HEK293 (cell line): ENCODE measurements around the gene LAMTOR4.

Source experiments
- CTCF ChIA-PET: fragments of 350-600 bp; formaldehyde crosslinking; extraction: SDS; loops from one replicate; lab custom pipeline; 2021; ENCODE audit warnings: antibody characterized with exemption; lab: Yijun Ruan, JAX
- POLR2A ChIA-PET: fragments of 300-600 bp; formaldehyde crosslinking; extraction: SDS; loops from one replicate; lab custom pipeline; 2020; ENCODE audit warnings: antibody characterized with exemption, inconsistent platforms; lab: Yijun Ruan, JAX
- H3K27ac ChIP-seq: fragments of 200-500 bp; sonication (Bioruptor generic); 2 replicates; pipeline ENCODE4 v1.5.1; 2014; ENCODE audit warnings: low read depth, low read length, control low read depth, inconsistent platforms; ENCODE audit errors: extremely low read depth
- H3K36me3 ChIP-seq, 2 experiments: fragments of 200-500 bp in 1 of 2; sonication (Bioruptor generic) in 1 of 2; 1 replicate in 1 of 2; 2 replicates in 1 of 2; pipeline ENCODE4 v1.5.1; 2014 to 2017; ENCODE audit warnings: inconsistent platforms in 2 of 2, low read length in 2 of 2; ENCODE audit not compliant: control insufficient read depth in 2 of 2, insufficient read depth in 1 of 2
- H3K4me1 ChIP-seq: fragments of 200-500 bp; sonication (Bioruptor generic); 2 replicates; pipeline ENCODE4 v1.5.1; 2014; ENCODE audit warnings: mild to moderate bottlenecking, low read length, inconsistent platforms; ENCODE audit not compliant: control insufficient read depth, insufficient read depth
- H3K4me3 ChIP-seq: 2 replicates; pipeline ENCODE4 v1.5.1; 2011; ENCODE audit warnings: low read depth, mild to moderate bottlenecking, control low read depth, low read length, moderate library complexity
- H3K9me3 ChIP-seq: fragments of 200-500 bp; sonication (Bioruptor generic); 2 replicates; pipeline ENCODE4 v1.5.1; 2014; ENCODE audit warnings: low read depth, low read length, inconsistent platforms; ENCODE audit not compliant: control insufficient read depth, insufficient read depth
- HOXA7 ChIP-seq: sonication (generic); formaldehyde crosslinking; IDR thresholded peaks from 2 replicates; pipeline ENCODE4 v1.8.1; 2022; ENCODE audit warnings: missing genetic modification reagents, borderline replicate concordance
- HOXD13 ChIP-seq: sonication (generic); formaldehyde crosslinking; IDR thresholded peaks from 2 replicates; pipeline ENCODE4 v1.8.0; 2022; ENCODE audit warnings: missing genetic modification reagents, borderline replicate concordance
- MZF1 ChIP-seq: fragments of 450-650 bp; formaldehyde crosslinking; IDR thresholded peaks from 2 replicates; pipeline ENCODE4 v1.5.1; 2017; ENCODE audit warnings: missing biosample characterization, missing genetic modification characterization, borderline replicate concordance
- ZEB2 ChIP-seq: fragments of 450-650 bp; formaldehyde crosslinking; IDR thresholded peaks from 2 replicates; pipeline ENCODE4 v1.5.1; 2016; ENCODE audit warnings: missing biosample characterization, missing genetic modification characterization
- ZNF155 ChIP-seq: fragments of 450-650 bp; formaldehyde crosslinking; IDR thresholded peaks from 2 replicates; pipeline ENCODE4 v1.5.1; 2016; ENCODE audit warnings: missing biosample characterization, missing genetic modification characterization
- ZNF24 ChIP-seq: fragments of 450-650 bp; formaldehyde crosslinking; IDR thresholded peaks from 2 replicates; pipeline ENCODE4 v1.5.1; 2016; ENCODE audit warnings: missing biosample characterization, missing genetic modification characterization
- ZNF549 ChIP-seq: fragments of 450-650 bp; IDR thresholded peaks from 2 replicates; pipeline ENCODE4 v1.5.1; 2018; ENCODE audit warnings: missing biosample characterization, missing genetic modification characterization, mild to moderate bottlenecking, inconsistent platforms, moderate library complexity
- ZNF747 ChIP-seq: fragments of 450-650 bp; formaldehyde crosslinking; IDR thresholded peaks from 2 replicates; pipeline ENCODE4 v1.5.1; 2016; ENCODE audit warnings: missing biosample characterization, missing genetic modification characterization
- ZNF777 ChIP-seq: fragments of 450-650 bp; formaldehyde crosslinking; IDR thresholded peaks from 2 replicates; pipeline ENCODE4 v1.5.1; 2017; ENCODE audit warnings: missing biosample characterization, missing genetic modification characterization, borderline replicate concordance
- TF ChIP-seq, protein P1 (sequence below): fragments of 450-650 bp; formaldehyde crosslinking; IDR thresholded peaks from 2 replicates; pipeline ENCODE4 v1.5.1; 2016; ENCODE audit warnings: missing biosample characterization, missing genetic modification characterization
- TF ChIP-seq, protein P2 (sequence below): fragments of 450-650 bp; formaldehyde crosslinking; IDR thresholded peaks from 2 replicates; pipeline ENCODE4 v1.5.1; 2016; ENCODE audit warnings: missing biosample characterization, missing genetic modification characterization, borderline replicate concordance
- TF ChIP-seq, protein P3 (sequence below): fragments of 450-650 bp; formaldehyde crosslinking; IDR thresholded peaks from 2 replicates; pipeline ENCODE4 v1.5.1; 2017; ENCODE audit warnings: missing biosample characterization, missing genetic modification characterization

The LAMTOR4 gene

DNA sequence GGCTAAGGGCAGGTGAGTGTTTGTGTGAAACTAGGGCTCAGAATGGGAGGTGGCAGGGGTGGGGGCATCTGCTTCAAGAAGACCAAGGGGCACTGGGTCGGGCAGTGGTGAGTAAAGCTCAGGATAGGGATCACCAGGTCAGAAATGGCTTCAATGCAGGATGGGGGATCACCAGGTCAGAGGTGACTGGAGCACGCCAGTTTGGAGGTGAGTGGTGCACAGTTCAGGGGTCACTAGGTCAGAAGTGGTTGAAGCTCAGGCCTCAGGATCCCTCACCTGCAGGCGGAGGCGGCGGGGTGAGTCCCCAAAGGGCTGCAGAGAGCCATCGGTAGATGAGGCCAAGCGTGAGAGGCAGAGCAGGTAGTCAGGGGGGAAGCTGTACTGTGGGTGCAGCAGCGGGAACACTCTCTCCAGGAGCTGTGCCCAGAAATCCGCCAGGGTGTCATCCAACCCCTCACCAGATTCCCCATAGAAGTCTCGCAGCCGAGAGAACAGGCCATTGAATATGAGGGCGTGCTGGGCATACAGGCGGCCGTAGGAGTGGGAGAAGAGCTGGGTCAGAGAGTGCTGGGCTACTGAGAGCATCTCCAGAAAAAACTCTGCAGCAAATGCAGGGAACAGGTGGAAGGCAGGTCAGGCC, 26.7 kb downstream of the LAMTOR4 start:
- Histone ChIP-seq H3K4me1 (no peaks in the 10 kb centered on the region), H3K27ac (no peak overlapping the region), H3K4me3 (no peak overlapping the region), H3K9me3 (no peaks in the 10 kb centered on the region), H3K36me3 (no peaks in the 10 kb centered on the region)
- ChIA-PET CTCF (interaction anchor here (0.9 to 2.2 kb wide), 3 partner anchors 11 to 43 kb away, joined by 4 to 7 read pairs (median 6); no protein-coding TSS in a partner anchor), POLR2A (interaction anchor here (1.2 kb wide), 1 partner anchor 27 kb away, joined by 4 read pairs; the partner anchor contains the start of gene LAMTOR4)
- TF ChIP-seq, protein P1, sequence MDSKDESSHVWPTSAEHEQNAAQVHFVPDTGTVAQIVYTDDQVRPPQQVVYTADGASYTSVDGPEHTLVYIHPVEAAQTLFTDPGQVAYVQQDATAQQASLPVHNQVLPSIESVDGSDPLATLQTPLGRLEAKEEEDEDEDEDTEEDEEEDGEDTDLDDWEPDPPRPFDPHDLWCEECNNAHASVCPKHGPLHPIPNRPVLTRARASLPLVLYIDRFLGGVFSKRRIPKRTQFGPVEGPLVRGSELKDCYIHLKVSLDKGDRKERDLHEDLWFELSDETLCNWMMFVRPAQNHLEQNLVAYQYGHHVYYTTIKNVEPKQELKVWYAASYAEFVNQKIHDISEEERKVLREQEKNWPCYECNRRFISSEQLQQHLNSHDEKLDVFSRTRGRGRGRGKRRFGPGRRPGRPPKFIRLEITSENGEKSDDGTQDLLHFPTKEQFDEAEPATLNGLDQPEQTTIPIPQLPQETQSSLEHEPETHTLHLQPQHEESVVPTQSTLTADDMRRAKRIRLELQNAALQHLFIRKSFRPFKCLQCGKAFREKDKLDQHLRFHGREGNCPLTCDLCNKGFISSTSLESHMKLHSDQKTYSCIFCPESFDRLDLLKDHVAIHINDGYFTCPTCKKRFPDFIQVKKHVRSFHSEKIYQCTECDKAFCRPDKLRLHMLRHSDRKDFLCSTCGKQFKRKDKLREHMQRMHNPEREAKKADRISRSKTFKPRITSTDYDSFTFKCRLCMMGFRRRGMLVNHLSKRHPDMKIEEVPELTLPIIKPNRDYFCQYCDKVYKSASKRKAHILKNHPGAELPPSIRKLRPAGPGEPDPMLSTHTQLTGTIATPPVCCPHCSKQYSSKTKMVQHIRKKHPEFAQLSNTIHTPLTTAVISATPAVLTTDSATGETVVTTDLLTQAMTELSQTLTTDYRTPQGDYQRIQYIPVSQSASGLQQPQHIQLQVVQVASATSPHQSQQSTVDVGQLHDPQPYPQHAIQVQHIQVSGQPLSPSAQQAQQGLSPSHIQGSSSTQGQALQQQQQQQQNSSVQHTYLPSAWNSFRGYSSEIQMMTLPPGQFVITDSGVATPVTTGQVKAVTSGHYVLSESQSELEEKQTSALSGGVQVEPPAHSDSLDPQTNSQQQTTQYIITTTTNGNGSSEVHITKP (tag by site-specific recombination) = no peak
- TF ChIP-seq, protein P2, sequence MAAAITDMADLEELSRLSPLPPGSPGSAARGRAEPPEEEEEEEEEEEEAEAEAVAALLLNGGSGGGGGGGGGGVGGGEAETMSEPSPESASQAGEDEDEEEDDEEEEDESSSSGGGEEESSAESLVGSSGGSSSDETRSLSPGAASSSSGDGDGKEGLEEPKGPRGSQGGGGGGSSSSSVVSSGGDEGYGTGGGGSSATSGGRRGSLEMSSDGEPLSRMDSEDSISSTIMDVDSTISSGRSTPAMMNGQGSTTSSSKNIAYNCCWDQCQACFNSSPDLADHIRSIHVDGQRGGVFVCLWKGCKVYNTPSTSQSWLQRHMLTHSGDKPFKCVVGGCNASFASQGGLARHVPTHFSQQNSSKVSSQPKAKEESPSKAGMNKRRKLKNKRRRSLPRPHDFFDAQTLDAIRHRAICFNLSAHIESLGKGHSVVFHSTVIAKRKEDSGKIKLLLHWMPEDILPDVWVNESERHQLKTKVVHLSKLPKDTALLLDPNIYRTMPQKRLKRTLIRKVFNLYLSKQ (tag by site-specific recombination) = no peak
- TF ChIP-seq ZNF24 (tag by site-specific recombination) (no peak), MZF1 (tag by site-specific recombination) (no peak), ZNF747 (tag by site-specific recombination) (no peak), ZNF549 (tag by site-specific recombination) (no peak), HOXD13 (CRISPR knock-in tag) (no peak), HOXA7 (CRISPR knock-in tag) (no peak)

DNA sequence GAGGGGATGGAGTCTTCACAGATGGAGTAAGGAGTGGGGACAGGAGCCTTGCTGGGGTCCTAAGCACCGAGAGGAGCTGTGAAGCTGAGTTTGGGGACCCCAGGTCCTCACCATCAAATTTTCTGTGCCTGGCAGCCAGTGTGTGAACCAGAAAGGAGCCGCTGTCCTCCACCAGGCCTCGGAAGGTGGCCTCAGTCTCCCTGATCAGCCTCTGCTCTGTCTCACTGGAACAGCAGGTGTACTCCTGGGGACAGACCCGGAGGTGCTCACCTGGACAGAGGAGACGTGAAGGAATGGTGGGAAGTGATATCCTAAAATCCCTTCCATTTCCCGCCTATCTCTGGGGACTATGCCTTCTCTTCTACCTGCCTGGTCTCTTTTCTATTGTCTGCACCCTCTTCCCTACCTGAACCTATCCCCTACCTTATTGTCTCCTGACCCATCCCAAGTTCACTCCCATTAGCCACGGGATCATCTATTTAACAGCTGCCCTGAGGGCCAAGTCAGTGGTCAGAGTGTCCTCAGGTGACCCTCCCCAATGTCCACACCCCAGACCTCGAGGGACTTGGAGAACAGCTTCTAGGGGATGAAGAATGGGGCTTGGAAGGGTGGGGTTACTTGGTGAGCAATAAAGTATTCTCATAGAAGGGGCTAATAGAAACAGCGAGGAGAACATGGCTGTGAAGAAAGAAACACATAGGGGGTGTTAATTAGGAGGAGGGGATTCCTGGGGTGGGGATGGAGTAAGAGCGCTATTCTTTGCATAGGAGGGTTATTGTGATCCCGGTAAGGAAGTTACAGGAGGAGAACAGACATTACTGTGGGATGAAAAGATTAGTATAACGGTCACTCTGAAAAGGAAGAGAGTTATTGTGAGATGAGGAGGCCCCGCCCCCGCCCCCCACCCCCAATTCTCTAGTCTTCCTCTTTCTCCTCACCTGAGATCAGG, 27.7 kb downstream of the LAMTOR4 start:
- no peaks in the 10 kb centered on the region for H3K9me3 ChIP-seq
- no peaks in the 10 kb centered on the region for H3K36me3 ChIP-seq
- no peak overlapping the region for H3K27ac ChIP-seq
- POLR2A ChIA-PET = interaction anchor here (0.6 to 1.9 kb wide), 7 partner anchors 9 to 252 kb away, joined by 3 to 14 read pairs (median 4); partner anchors contain the start of genes GAL3ST4, LAMTOR4, MBLAC1 and ZCWPW1
- H3K4me1 ChIP-seq = no peaks in the 10 kb centered on the region
- CTCF ChIA-PET = interaction anchor here (0.9 to 2.2 kb wide), 4 partner anchors 10 to 44 kb away, joined by 4 to 7 read pairs (median 6); no protein-coding TSS in a partner anchor
- 0 out of 2 replicates have a peak, but pooled peaks have one; percentile 20 for TF ChIP-seq ZEB2 (tag by site-specific recombination)
- TF ChIP-seq, protein P3, sequence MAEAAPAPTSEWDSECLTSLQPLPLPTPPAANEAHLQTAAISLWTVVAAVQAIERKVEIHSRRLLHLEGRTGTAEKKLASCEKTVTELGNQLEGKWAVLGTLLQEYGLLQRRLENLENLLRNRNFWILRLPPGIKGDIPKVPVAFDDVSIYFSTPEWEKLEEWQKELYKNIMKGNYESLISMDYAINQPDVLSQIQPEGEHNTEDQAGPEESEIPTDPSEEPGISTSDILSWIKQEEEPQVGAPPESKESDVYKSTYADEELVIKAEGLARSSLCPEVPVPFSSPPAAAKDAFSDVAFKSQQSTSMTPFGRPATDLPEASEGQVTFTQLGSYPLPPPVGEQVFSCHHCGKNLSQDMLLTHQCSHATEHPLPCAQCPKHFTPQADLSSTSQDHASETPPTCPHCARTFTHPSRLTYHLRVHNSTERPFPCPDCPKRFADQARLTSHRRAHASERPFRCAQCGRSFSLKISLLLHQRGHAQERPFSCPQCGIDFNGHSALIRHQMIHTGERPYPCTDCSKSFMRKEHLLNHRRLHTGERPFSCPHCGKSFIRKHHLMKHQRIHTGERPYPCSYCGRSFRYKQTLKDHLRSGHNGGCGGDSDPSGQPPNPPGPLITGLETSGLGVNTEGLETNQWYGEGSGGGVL (tag by site-specific recombination) = no peak
- no peak for TF ChIP-seq ZNF155 (tag by site-specific recombination)
- no peak for TF ChIP-seq ZNF777 (tag by site-specific recombination)
- TF ChIP-seq, all 188 proteins: peak for 1
- H3K4me3 ChIP-seq = peak overlapping the region; percentile 66
